T47D (cell line): Measurements from ENCODE around the gene GALNT2.

ENCODE experiments used
- DNase-seq, 2 experiments: peaks; one replicate each; pipeline versions ENCODE4 v3.0.0 to v3.0.0-alpha.2; 2011 to 2012; ENCODE audit warnings: low read depth in 1 of 2, low spot score in 1 of 2
- JUND ChIP-seq: IDR thresholded peaks from 2 replicates; pipeline ENCODE4 v1.6.1; 2012; ENCODE audit warnings: low read depth
- in situ Hi-C: cut with HindIII; loops from 2 replicates; pipeline ENCODE4 v1.10.0; 2016; ENCODE audit warnings: low sequenced_read_pairs, low pct_unique_long_range_greater_than_20kb

GALNT2 gene

DNA sequence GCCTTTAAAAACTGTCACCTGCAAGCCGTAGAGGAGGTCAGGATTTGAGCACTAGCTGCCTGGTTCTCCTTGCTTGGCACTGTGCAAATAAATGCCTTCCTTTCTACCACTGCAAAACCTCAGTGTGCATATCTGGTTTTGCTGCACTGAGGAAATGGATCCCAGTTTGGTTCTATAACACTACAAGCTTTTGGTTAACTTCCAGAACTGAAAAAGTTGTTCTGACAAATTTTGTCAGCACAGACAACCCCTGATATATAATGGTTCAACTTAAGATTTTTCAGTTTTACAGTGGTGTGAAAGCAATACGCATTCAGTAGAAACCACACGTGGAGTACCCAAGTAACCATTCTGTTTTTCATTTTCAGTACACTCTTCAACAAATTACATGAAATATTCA is 29.8 kb upstream of the GALNT2 start:
- DNase-seq, result no peak

DNA sequence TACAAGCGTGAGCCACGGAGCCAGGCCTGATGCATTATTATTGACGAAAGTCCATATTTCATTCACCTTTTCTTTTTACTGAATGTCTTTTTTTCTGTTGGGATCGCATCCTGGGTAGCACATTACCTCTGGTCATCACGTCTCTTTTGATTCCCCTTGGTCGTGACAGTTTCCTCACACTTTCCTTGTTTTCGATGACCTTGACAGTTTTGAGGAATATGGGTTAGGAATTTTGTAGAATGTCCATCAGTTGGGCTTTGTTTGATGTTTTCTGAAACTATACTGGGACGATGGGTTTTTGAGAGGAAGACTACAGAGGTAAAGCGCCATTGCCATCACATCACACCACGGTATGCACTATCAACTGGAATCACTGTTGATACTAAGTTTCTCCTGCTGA is 26.6 kb upstream of the GALNT2 start:
- in situ Hi-C loops, result no loop called here
- TF ChIP-seq JUND, result no peak
- no peak for DNase-seq

More for the DNA sequence above, 29.8 kb upstream of the GALNT2 start:
- in situ Hi-C loops, result no loop called here
- no peak for TF ChIP-seq JUND

DNA sequence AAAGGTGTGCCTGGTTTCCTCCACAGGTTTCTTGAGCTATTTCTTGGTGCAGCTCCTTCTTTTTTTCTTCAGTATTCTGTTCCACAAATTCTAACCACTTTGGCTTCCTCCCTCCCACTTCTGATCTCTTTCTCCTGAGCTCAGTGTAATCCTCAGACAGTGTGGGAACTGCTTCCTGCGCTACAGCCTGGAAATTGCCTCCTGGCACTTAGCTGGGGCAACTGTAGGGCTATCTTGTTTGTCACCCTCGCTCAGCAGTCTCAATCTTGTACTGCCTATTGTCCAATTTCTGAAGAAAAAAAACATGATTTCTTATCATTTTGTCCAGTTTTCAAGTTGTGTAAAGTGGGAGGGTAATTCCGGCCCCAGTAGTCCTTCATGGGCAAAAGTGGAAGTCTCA is 24.0 kb upstream of the GALNT2 start:
- in situ Hi-C loops, result no loop called here
- no peak for TF ChIP-seq JUND

GRCh38 chr1:230044729-230045128 is 22.3 kb upstream of the GALNT2 start:
- no peak for DNase-seq
- in situ Hi-C loops, result no loop called here
- no peak for TF ChIP-seq JUND

More for the DNA sequence above, 24.0 kb upstream of the GALNT2 start:
- DNase-seq, result no peak

- in situ Hi-C loops, result no loop called here
- peak in 1 of 2 experiments; percentile 94 for DNase-seq
- no peak for TF ChIP-seq JUND
Observed at GRCh38 chr1:230047114-230047865, 19.7 kb upstream of the GALNT2 start.

DNA sequence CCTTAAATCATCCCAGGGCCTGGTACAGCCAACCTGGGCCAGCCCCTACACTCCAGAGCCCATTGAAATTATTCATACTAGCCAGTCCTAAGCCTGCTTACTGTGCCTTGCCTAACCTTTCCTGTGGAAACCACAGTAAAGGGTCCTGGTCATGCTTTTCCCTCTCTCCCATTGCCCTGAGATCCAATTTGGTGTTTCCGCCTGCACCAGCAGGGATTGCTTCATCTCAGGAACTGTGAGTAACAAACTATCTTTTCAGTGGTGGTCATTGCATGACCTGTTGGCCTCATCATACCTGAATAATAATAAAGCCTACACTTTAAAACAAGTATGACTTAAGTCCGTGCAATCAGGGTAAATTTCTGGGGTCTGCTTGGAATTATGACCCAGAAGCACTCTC is 18.7 kb upstream of the GALNT2 start:
- no peak for TF ChIP-seq JUND
- in situ Hi-C loops, result no loop called here
- no peak for DNase-seq

GRCh38 chr1:230048922-230049321 is 18.1 kb upstream of the GALNT2 start:
- no peak for TF ChIP-seq JUND
- in situ Hi-C loops, result no loop called here
- DNase-seq, result no peak

GRCh38 chr1:230049731-230050130 is 17.3 kb upstream of the GALNT2 start:
- DNase-seq, result no peak
- no peak for TF ChIP-seq JUND
- in situ Hi-C loops, result no loop called here

DNA sequence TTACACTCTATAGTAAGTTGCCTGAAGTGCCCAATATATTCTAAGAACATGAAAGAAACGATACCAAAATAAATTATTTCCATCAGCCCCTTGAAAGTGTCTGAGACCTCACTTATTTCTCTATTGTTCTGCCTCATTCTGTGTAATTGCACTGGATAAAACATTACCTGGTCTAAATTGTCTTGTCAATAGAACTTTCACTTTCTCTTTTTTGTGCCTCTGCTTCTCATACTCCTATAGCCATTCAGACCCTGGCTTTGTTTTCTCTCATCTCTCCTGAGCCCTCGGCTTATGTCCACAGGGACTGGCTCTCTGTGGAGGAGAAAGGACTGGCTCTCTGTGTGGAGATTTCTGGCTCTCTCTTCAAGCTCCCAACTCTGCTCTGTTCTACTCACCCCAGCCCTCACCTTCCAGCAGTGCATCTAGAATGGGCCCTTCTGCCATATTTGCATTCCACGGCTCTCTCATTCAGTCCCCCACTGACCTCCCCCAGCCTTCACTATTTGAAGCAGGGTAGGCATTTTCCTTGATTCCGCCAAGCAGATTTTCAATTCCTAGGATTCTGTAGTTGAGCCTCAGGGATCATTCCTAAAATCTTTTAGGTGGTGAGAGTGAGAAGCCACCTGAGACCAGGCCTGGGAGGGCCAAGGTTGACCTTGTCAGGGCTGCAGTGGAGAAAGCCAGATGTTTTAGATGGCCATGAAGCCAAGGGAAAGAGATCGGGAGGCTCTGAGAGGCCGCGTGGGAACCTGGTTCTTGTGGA is 15.9 kb upstream of the GALNT2 start:
- no peak for TF ChIP-seq JUND
- in situ Hi-C loops, result no loop called here
- DNase-seq, result no peak

GRCh38 chr1:230052018-230052417 is 15.0 kb upstream of the GALNT2 start:
- in situ Hi-C loops, result no loop called here
- TF ChIP-seq JUND, result no peak

DNA sequence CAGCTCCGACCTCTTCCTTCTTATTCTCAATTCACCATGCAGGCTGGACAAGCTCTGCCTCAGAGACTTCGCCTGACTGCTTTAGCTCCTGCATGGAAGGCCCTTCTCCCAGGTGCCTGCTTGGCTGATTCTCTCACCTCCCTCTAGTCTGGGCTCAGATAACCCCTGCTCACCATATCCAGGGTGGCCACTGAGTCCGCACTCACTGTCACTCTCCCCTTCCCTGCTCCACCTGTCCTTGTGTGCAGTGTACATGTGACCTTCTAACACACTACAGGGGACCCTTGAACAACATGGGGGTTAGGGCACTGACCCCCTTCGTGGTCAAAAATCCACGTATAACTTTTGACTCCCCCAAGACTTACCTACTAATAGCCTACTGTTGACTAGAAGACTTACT is 14.4 kb upstream of the GALNT2 start:
- in situ Hi-C loops, result no loop called here
- no peak for DNase-seq
- no peak for TF ChIP-seq JUND

More at GRCh38 chr1:230052018-230052417, 15.0 kb upstream of the GALNT2 start:
- no peak for DNase-seq

- in situ Hi-C loops, result no loop called here
- TF ChIP-seq JUND, result no peak
- DNase-seq, result no peak
Observed at GRCh38 chr1:230054092-230054749, 12.8 kb upstream of the GALNT2 start.

GRCh38 chr1:230056098-230056497 is 10.9 kb upstream of the GALNT2 start:
- no peak for DNase-seq
- no peak for TF ChIP-seq JUND
- in situ Hi-C loops, result no loop called here
